RWPE2 (cell line): ENCODE measurements around the gene CAMKV.

Experiments
- ATAC-seq: fragments of 200-7000 bp; cut with Tn5 transposase; 3 replicates; pipeline ENCODE4 v1.9.1; 2021; ENCODE audit warnings: low read depth
- DNase-seq: peaks from one replicate; pipeline ENCODE4 v3.0.0-alpha.2; 2020; ENCODE audit warnings: low spot score
- H3K27ac ChIP-seq: fragments of 450-650 bp; 2 replicates; pipeline ENCODE4 v1.5.1; 2017; ENCODE audit warnings: mild to moderate bottlenecking; ENCODE audit not compliant: poor library complexity, severe bottlenecking
- H3K27me3 ChIP-seq: fragments of 250-450 bp; sonication (Bioruptor Pico); 2 replicates; pipeline ENCODE4 v1.5.1; 2021; ENCODE audit warnings: mild to moderate bottlenecking, moderate library complexity; ENCODE audit not compliant: insufficient read depth, poor library complexity, severe bottlenecking
- H3K36me3 ChIP-seq: fragments of 250-450 bp; sonication (Bioruptor Pico); 2 replicates; pipeline ENCODE4 v1.5.1; 2020; ENCODE audit warnings: low read depth, mild to moderate bottlenecking, moderate library complexity
- H3K4me1 ChIP-seq: fragments of 250-450 bp; sonication (Bioruptor Pico); 2 replicates; pipeline ENCODE4 v1.5.1; 2021; ENCODE audit warnings: mild to moderate bottlenecking, moderate library complexity; ENCODE audit not compliant: insufficient read depth, poor library complexity, severe bottlenecking
- H3K4me3 ChIP-seq: fragments of 250-450 bp; sonication (Bioruptor Pico); 2 replicates; pipeline ENCODE4 v1.5.1; 2021; ENCODE audit warnings: mild to moderate bottlenecking, moderate library complexity; ENCODE audit not compliant: severe bottlenecking
- H3K9me3 ChIP-seq: fragments of 250-450 bp; sonication (Bioruptor Pico); 2 replicates; pipeline ENCODE4 v1.5.1; 2021; ENCODE audit warnings: mild to moderate bottlenecking, moderate library complexity; ENCODE audit not compliant: severe bottlenecking
- CTCF ChIP-seq: fragments of 450-650 bp; IDR thresholded peaks from one replicate; pipeline ENCODE4 v1.5.1; 2017; ENCODE audit warnings: mild to moderate bottlenecking, moderate library complexity; ENCODE audit not compliant: poor library complexity, severe bottlenecking

Gene CAMKV

DNA sequence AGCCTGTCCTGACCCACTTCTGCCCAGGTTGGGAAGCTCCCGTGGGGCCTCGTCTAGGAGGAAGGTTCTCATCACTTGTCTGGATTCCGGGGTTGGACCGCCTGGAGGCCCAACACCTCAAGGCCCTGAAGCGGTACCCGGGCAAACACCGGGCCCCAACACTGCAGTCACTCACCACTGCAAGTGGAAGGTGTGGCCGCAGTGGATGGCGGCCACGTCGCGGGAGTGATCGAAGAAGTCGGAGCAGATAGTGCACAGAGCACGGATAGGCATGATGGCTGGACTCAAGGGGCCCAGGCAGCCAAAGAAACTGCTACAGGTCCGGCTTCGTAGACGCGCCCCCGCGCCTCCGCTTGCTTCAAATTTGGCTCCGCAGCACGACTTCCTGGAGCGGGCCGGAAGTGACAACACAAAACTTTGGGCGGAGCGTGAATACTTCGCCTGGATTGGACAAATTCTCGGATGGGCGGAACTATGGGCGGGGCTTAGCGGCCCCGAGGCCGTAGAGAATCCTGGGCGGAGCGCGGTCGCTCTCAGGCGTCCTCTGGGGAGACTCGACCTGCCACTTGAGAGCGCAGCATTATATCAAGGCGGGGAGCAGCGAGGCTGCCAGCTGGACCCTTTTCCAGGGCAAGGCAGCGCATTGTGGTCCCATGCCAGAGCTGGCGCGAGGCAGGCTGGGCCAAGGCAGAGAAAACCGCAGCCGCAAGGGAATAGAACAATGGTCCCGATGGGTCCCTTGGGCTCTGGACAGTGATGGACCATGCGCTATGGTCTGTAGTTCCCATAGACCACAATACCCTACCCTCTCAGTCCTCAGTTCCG lies 13.3 kb downstream of the CAMKV start, which contains the start of gene TRAIP:
Gene TRAIP (minus strand): TSS at position 384 of the 825 bp plus-strand sequence. CDS start 111 bp downstream, at position 273.
- no peaks in the 10 kb centered on the region for H3K9me3 ChIP-seq
- TF ChIP-seq CTCF = no peak
- H3K4me1 ChIP-seq = peaks cover 3% of the 10 kb centered on the region
- no peaks in the 10 kb centered on the region for H3K27me3 ChIP-seq
- peak; percentile 95 for ATAC-seq
- H3K36me3 ChIP-seq = 0 out of 2 replicates have a peak, but pooled peaks cover 7% of the 10 kb centered on the region
- peak within 1 kb of the TSS; percentile 60 for H3K4me3 ChIP-seq
- peak within 1 kb of the TSS; percentile 12 for H3K27ac ChIP-seq
- peak; percentile 89 for DNase-seq

DNA sequence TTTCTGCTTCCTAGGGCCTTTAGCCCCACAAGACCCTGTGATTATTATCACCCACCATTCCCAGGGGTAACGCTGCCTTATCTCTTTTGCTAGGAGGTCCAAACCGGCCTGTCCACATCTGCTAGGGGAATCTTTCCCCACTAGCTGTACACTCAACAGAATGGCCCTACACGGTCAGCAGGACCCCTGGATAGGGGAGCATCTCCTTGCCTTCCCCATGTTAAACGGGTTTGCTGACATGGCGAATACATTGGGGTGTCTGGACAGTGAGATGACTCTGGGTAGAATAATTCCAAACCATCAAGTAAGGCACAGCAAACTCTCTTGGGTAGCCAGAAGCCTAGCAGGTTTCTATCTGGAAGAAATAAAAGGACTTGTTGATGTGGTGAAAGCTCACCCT lies 14.0 kb downstream of the CAMKV start:
- 0 out of 2 replicates have a peak, but pooled peaks cover 7% of the 10 kb centered on the region for H3K36me3 ChIP-seq
- no peaks in the 10 kb centered on the region for H3K9me3 ChIP-seq
- H3K27me3 ChIP-seq = no peaks in the 10 kb centered on the region
- peaks cover 7% of the 10 kb centered on the region for H3K4me1 ChIP-seq
- peak overlapping the region; percentile 12 for H3K27ac ChIP-seq
- H3K4me3 ChIP-seq = peak overlapping the region; percentile 60
- DNase-seq = no peak
- no peak for TF ChIP-seq CTCF
- no peak for ATAC-seq

DNA sequence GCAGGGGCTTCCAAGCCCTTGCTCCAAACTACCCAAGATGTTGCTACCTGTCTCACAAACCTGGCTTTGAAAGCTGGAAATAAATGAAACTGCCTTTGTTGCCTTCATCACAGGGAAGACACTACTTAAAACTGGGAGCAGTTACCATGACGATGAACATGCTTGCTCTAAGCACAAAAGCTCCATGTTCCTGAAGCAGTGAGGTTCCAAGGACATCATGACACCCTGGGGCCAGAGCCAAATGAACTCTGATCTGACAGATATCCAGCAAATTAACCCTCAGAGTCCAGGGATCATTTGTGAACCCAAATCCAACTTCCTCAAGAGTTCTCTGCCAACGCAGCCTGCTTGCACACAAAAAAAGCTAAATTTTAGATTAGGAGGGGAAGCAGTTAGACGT lies 24.0 kb downstream of the CAMKV start:
- Histone ChIP-seq H3K36me3 (peaks cover 36% of the 10 kb centered on the region), H3K9me3 (no peaks in the 10 kb centered on the region), H3K4me1 (no peaks in the 10 kb centered on the region), H3K4me3 (no peak overlapping the region), H3K27ac (no peak overlapping the region), H3K27me3 (no peaks in the 10 kb centered on the region)
- ATAC-seq (no peak), DNase-seq (no peak)
- TF ChIP-seq CTCF = no peak

- no peak overlapping the region for H3K4me3 ChIP-seq
- ATAC-seq = no peak
- no peaks in the 10 kb centered on the region for H3K27me3 ChIP-seq
- no peak overlapping the region for H3K27ac ChIP-seq
- DNase-seq = no peak
- no peaks in the 10 kb centered on the region for H3K4me1 ChIP-seq
- no peaks in the 10 kb centered on the region for H3K9me3 ChIP-seq
- no peak for TF ChIP-seq CTCF
- H3K36me3 ChIP-seq = peaks cover 38% of the 10 kb centered on the region
Observed at GRCh38 chr3:49844464-49845183, 25.1 kb downstream of the CAMKV start.
